ENCODE data around the gene ANTXR1.

The ANTXR1 gene

DNA sequence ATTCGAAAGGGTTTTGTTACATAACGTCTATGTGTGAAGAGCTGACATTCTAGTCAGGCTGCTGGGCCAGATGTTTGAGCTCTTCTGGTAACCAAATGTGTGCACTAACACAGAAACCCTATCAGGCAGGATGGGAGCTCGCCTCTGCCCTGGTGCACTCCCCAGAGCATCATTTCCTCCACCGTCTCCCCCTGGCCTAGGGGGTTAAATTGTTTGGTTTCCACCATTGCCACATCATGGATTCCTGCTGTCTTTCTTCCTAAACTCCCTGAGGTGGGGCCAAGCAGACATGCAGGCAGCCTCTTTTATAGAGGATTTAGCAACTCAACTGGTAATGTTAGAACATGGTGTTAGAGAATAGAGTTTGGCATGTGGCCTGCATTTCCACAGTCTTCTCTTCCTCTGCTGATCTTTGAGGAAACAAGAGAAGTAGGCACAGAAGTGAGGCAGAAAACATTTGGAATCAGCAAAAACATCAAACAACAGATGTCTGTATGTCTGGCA is 87.3 kb downstream of the ANTXR1 start:
- DNase-seq = no peak

DNA sequence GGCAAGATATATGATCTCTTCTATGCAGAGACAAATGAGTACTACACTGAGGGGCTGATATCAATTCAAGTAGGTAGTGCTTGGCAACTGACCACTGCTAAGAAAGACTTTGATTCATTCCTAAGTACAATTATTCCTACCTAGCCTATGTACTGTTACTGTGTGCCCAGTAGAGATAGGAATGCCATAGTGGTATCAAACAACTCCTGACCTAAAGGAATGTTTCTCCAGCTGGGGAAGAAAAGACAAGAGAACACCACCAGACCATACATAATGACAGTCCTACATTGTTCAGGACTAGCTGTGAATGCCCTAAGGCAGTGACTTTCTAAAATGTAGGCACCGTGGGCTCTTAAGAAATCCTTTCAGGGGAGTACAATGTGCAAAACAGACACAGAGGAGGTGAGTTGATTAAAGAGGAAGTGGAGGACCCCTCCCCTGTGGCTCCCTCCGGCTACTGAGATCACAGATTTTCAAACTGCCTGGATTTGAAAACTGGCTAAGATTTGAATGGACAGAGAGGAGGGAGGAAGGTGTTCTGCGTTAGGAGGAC is 89.1 kb downstream of the ANTXR1 start:
- no peak for DNase-seq

GRCh38 chr2:69103419-69103818 is 90.4 kb downstream of the ANTXR1 start:
- no peak for DNase-seq

GRCh38 chr2:69104261-69104660 is 91.3 kb downstream of the ANTXR1 start:
- DNase-seq = no peak

DNA sequence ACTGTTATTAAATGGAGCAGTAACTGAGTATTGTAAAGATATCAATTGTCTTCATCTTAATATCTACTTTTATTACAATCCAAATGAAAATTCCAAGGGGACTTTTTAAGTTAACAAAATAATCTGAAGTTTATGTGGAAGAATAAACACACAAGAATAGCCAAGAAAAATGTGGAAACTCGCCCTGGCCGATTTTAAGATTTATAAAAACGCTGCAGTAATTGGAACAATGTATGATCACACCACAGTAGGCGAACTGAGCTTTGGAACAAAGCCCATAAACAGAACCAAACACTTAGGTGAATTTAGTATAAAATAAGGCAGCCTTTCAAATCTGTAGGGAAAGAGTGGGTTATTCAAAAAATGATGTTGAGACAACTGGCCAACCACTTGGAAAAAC is 96.3 kb downstream of the ANTXR1 start:
- DNase-seq = no peak

GRCh38 chr2:69111076-69111475 is 98.1 kb downstream of the ANTXR1 start:
- DNase-seq = no peak

GRCh38 chr2:69113627-69114026 is 100.6 kb downstream of the ANTXR1 start:
- DNase-seq = no peak

DNA sequence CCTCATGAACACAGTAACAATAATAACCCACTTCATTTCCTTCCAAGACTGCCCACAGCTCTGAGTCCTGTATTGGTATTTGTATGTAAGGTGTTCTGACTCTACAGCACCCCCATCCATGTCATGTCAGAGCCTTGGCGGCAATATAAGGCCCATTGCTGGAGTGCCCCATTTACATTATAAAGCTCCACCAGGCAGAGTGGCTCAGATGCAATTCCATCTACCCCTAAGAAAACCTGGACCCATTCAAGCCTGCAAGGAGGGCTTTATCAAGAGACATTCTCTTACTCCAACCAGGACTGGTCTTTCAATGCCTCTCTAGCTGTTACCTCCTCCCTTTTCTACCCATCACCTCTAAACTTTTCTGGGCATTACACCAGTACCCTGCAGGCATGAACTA is 101.6 kb downstream of the ANTXR1 start:
- DNase-seq = no peak

- no peak for DNase-seq
Observed at GRCh38 chr2:69116438-69116837, 103.5 kb downstream of the ANTXR1 start.

DNA sequence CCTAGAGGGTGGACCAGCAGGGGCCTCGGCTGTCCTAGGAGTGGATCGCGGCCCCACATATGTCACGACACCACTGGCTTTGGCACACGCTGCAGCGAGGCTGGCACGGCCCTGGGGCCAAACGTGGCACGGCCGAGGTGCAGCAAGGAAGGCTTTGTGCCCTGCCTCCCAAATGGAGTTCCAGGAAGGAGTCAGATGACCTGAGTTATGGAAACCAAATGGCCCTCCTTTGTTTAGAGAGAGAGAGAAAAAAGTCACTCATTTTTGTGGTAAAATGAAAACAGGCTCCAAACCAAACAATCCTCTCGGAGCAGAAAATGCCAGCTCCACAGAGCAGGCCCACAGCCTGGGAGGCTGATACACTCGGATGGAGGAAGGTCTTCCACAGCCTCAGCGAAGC is 105.6 kb downstream of the ANTXR1 start:
- DNase-seq = no peak

GRCh38 chr2:69119104-69119894 is 106.3 kb downstream of the ANTXR1 start:
- no peak for DNase-seq

DNA sequence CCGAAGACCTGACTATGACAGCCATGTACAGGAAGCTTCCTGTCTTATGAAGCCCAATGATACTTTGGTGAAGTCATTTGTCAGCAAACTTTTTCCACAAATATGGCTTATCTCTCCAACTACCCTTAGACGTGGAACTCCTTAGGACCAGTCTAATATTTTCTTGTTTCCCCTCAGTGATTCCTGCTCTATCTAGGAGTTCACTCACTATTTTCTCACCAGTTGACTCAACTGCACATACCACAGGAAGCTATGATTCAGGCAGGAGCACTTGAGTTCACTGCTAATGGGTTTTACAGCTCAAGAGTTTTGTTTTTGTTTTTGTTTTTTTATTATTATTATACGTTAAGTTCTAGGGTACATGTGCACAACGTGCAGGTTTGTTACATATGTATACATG is 109.3 kb downstream of the ANTXR1 start:
- DNase-seq = no peak

- DNase-seq = no peak
Observed at GRCh38 chr2:69123182-69123581, 110.2 kb downstream of the ANTXR1 start.

- DNase-seq = no peak
Observed at GRCh38 chr2:69124343-69124742, 111.4 kb downstream of the ANTXR1 start.

DNA sequence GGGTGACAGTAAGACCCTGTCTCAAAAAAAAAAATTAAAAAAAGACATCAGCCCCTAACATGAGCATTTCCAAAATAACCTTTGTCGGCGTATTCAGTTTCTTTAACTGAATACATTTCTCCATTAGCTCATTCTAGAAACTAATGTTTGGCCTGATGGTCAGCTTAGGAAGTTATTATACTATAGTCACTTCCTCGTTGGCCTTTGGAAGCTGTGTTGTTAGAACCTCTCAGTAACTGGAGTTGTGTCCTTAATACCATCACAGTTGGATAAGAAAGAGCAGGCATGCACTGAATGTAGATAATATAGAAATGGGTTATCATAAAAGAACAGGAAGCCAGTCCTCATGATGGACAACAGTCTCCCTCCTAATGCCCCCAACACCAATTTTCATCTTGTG is 112.8 kb downstream of the ANTXR1 start:
- no peak for DNase-seq

DNA sequence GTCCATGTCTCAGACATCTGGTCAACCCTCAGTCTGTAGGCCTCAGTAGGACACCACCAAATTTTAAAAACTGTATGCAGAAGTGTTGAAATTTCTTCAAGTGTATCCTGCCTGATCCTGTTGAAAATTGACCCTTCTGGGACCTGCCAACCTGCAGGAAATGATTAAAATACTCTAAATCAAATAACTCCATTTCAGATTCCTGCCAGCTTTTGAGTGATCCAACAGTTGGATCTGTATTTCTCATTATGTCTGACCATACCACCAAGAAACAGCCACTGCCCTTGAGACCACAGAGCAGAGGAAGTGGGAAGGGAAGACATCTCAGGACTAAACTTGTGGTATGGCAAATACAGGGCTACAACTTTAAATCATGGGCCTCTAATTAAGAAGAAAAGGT is 113.4 kb downstream of the ANTXR1 start:
- no peak for DNase-seq

- no peak for DNase-seq
Observed at GRCh38 chr2:69131452-69131851, 118.5 kb downstream of the ANTXR1 start.

- DNase-seq = no peak
Observed at GRCh38 chr2:69131983-69132675, 119.2 kb downstream of the ANTXR1 start.

GRCh38 chr2:69132960-69133590 is 120.1 kb downstream of the ANTXR1 start:
- DNase-seq = no peak

DNA sequence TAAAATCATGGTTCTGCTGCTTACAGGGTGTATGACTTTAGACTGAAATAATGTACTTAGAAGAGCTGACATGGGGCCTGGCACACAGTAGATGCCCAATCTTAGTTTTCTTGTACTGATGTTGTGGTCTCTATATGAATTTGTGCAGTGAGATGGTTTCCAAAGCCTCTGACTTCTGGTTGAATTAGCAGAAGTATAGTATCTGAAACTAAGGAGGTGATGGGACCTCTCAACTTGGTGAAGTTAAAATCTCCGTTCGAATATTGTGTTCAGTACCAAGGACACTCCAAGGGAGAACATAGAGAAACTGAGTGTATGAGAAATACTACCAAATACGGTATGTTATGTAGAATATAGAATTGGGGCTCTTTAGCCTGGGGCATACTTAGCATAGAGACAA is 120.9 kb downstream of the ANTXR1 start:
- DNase-seq = no peak

DNA sequence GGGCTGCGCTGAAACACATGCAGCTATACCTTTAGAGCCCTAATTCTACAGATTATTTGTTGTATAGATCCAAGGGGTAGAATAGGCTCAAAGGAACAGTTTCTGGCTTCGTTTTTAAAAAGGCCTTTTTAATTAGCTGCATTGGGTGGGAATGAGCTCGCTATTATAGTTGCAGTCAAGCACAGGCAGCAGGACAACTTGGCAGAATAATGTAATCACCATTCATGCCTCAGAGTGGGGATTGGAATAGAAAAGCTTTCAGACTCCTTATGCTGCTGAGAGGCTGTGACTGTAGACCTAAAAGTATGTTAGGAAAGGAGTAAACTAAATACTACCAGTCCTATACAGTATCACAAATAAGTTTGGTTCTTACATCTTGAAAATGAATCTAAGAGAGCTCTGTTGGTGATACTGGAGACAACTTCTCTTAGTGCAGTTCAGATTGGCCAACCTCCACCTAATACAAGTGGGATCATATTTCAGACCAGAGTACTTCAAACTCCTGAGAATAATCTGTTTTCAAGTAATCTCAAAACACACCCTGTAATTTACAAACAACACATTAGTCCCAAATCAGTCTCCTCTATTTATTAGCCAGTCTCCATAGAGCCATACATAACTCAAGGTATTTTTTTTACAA is 121.4 kb downstream of the ANTXR1 start:
- no peak for DNase-seq

DNA sequence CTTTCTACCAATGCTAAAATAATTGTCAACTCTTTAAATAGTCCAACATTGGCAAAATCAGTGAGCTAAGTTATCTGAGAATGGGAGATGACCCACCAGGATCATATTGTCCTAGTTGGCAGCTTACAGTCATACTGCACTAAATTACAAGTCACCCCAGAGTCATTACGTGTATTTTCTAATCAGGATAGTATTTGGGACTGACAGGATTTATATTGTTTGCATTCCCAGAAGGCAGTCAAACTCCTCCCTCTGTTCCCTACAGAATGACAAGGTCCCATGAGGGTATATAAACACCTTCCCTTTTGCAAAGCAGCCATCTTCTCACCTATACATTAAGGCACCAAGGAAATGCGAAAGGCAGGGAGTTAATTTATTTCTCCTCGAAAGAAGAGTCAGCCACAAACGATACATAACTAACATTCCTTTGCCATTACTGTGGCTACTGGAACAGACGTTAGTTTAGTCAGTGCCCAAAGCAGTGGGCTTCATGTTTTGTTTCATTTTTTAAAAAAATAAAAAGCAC is 125.3 kb downstream of the ANTXR1 start:
- DNase-seq = no peak

Measured in activated CD4-positive, CD25-positive, alpha-beta regulatory T cell treated with anti-CD3 and anti-CD28 coated beads, Interleukin-2, amount 50 U/mL, for 72 hours (primary cell).